Activated T-cell treated with anti-CD3 and anti-CD28 coated beads for 24 hours (primary cell): ENCODE data around the gene SPATA12.
"Not testable (repeated sequence)": the region's sequence is repeated elsewhere in the genome, so short reads cannot be mapped to it uniquely, and the experiment has no call there.

Experiments used
- DNase-seq: peaks from one replicate; pipeline ENCODE4 v3.0.0-alpha.2; 2020; ENCODE audit warnings: low read depth

SPATA12 gene

DNA sequence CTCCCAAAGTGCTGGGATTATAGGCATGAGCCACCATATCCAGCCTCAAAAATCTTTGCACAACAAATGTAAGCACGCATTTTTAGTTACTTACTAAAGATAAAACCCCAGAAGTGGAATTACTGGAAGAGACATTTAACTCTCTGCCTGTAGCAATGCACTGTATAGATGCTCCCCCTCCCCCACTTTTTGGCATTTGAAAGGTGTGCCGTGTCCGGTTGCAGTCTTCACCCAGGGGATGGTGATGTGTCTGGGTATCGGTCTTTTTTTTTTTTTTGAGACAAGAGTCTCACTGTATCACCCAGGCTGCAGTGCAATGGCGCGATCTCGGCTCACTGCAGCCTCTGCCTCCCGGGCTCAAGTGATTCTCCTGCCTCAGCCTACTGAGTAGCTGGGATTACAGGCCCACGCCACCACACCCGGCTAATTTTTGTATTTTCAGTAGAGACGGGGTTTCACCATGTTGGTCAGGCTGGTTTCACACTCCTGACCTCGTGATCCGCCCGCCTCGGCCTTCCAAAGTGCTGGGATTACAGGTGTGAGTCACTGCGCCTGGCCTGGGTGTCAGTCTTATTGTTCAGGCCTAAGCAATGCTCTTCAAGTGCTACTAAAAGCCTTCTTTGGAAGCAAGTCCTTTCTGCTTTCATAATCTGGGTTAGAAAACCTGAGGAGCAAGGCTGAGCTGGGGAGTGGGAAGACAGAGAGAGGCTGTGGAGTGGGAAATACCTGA lies 23.0 kb downstream of the SPATA12 start:
- not testable (repeated sequence) for DNase-seq

GRCh38 chr3:57085211-57085610 lies 24.7 kb downstream of the SPATA12 start:
- DNase-seq = no peak

DNA sequence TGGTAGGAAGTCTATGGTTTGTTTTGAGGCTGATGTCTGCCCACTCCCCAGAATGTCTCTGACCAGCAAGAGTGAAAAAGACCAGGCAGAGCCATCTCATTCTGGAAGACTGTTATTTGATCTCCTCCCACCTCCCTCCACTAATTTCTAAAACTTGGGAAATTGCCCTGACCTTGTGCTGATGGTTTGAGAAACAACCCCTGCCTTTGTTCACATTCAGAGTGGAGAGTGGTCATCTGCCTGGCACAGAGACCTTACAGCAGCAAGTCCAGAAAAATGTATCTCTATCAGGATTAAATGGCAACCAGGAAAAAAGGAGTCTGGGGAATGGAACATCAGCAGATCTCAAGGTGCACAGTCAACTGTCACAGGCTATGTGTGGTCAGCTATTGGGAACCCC lies 25.7 kb downstream of the SPATA12 start:
- no peak for DNase-seq

DNA sequence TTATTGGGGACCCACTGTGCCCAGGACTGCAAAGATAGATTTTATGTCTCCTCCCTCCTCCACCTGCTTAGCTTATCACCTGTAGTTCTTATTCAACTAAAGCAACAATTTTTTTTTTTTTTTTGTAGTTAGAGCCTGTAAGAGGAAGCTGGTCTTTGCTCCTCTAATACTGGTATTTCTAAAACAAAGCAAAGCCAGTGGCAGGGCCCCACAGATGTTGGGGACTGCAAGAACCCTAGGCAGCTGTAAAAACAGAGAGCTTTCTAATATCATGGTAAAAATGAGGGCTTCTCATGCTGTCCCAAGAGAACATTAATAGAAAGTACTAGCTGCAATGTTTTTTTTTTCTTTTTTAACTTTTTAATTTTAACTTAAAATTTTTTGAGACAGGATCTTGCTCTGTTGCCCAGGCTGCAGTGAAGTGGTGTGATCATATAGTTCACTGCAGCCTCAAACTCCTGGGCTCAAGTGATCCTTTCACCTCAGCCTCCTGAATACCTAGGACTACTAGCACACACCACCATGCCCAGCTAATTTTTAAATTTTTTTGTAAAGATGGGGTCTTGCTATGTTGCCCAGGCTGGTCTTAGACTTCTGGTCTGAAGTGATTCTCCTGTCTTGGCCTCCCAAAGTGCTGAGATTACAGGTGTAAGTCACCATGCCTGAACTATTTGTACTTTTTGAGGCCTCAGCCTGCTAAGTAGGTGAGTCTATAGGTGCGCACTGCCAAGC lies 27.1 kb downstream of the SPATA12 start:
- no peak for DNase-seq

GRCh38 chr3:57088503-57088902 lies 28.0 kb downstream of the SPATA12 start:
- DNase-seq = no peak

DNA sequence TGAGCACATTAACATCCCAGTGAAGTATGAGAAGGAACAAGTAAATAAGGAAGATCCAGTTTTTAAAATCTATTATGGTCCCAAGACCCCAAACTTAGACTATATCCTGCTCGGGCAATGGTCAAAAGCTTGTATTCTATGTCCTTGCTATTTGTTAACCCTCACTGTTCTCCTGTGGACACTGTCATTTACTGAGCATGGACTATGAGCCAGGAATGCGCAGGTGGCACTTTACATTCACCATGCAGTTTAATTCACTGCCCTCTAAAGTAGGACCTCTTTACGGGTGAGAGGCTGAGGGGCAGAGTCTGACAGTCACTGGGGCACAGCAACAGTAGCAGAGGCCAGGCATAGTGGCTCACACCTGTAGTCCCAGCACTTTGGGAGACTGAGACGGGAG lies 28.6 kb downstream of the SPATA12 start:
- DNase-seq = no peak

DNA sequence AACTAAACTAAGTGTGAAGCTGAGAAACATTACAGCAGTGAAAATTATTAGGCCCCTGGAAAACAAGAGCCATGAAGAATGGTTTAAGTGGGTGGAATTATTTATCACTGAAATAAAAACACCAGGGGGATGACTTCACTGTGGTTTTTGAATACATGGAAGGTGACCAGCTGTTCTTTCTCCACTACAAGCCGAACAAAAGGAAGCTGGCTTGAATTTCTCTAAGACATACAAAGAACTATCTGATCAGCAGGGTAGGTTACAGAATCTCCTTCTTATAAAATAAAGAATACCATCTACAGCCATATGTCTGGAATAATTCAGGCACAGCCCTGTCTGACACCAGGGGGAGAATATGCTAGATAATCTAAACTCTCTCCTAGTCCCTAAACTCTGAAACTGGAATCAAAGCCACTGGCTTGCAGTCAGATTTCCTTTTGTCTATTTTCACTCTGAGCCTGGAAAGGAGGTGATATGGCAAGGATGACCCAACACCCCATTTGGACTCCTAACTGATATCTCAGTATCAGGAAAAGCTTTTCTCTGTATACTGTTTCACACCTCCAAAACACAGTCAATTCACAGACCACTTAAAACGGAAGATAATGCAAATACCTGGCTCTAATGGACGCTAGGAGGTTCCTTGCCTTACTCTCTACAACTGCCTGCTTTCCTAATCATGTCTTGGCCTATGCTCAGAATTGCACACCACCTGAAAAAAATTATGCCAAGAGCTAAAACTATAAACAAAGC lies 31.2 kb downstream of the SPATA12 start:
- DNase-seq = no peak

GRCh38 chr3:57093489-57093888 lies 33.0 kb downstream of the SPATA12 start:
- DNase-seq = no peak

GRCh38 chr3:57093971-57094535 lies 33.6 kb downstream of the SPATA12 start:
- DNase-seq = no peak

GRCh38 chr3:57094575-57094974 lies 34.1 kb downstream of the SPATA12 start:
- DNase-seq = no peak

DNA sequence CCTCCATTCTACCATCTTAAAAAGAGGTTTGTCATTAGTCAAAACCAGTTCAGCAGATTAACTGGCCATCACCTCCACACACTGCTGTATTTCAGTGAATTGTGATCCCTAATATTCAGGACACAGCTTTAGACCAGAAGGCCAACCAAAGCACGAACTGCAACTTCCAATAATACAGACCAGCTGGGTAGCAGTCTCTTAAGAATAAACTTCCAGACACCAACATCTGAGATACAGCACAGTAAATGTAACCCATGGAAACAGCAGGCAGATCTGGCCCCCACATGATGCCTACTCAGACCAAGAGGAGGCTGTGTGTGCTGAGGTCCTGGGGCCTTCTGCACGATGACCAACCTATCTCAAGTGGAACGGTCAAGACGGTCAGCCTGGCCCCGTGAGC lies 34.9 kb downstream of the SPATA12 start:
- DNase-seq = no peak

DNA sequence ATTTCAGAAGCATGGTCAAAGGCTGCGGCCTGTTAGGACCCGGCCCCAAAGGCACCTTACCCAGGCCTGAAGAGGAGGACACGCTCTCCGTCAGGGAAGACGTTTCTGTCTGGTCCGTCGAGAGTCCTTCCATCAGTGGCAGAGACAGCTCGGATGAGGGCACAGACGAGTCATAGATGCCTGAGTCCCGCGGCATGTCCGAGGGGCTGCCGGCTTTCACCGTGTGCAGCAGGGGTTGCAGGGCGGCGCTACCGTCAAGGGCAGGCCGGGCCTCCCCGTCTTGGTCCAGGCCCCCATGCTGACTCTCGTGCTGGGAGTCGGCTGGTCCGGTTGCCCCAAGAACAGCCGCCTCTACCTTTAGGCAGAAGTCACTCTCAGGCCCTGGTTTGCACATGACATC lies 37.1 kb downstream of the SPATA12 start:
- no peak for DNase-seq

DNA sequence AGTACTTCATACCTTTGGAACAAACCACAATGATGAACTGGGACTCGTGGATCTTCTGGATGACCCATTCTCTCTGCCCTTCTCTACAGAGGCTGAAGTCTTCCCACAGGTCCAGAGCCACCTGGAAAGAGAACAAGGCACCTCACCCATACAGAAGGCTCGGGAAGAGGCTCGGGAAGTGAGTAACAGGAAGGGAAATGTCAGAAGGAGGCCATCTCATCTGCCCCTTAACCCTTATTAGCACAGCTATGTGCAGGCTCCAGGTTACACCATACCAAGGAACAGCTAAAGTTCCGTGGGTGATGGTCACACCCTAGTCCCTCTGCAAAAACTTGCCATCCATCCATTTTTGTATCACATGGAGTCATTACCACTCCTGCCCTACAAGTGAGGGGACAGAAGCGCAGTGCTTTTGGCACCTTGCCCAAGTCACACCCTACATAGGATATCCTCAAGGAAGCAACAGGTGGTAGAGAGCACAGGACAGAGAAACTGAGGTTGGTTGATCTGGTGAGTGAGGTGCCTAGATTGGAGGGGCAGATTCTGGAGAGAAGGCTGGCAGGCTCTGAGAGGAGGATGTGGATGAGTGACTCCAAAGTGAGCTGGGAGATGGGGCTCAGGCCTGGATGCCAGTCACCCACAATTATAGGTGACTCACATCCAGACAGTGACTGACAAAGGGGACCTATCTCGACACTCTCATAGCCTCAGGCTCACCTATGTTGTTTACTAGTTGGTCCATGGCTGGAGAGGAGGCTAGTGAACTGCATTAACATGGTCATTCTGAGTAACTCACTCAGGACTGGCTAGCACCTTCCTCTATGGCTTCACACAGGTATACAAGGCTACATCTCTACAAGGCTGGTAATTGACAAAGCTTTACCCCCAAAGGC lies 38.2 kb downstream of the SPATA12 start:
- no peak for DNase-seq

DNA sequence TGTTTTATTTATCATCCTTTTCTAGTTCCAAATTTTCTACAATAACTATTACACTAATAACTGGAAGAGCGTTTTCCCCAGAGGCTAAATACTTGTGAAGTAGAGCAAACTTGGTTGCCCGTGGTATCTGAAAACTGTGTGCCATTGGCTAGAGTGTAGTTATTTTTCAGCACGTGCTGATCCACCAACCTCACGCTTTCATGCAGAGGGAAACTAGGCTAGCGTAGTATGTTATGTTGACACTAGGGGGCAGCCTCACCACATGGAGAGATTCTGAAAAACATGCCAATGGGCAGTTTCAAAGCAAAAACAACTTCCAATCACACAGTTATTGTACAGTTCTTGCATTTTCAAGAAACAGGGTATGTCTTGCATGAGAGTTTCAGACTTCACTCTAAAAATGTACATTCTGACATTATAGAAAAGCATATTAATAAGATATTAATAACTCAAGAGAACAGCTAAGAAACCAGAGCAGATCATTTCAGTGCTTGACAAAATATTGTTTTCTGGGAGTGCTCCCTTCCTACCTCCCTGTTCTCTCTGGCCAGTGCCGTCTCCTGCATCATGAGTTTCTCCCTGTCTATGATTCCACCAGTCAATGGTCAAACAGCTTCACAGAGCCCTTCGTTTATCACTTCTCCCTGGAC lies 39.7 kb downstream of the SPATA12 start:
- DNase-seq = peak; percentile 64

GRCh38 chr3:57105585-57105984 lies 45.1 kb downstream of the SPATA12 start:
- DNase-seq = no peak

DNA sequence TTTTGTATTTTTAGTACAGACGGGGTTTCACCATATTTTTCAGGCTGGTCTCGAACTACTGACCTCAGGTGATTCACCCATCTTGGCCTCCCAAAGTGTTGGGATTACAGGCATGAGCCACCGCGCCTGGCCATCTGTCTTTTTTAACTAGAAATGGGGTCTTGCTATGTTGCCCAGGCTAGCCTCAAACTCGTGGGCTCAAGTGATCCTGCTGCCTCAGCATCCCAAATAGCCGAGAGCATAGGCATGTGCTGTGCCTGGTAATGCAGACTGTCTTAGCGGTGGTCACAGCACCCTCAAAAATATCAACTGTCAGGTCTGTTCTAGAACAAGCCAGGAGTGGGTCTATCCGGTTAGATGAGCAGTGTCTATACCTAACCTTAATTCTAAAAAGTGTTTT lies 48.2 kb downstream of the SPATA12 start:
- DNase-seq = no peak

DNA sequence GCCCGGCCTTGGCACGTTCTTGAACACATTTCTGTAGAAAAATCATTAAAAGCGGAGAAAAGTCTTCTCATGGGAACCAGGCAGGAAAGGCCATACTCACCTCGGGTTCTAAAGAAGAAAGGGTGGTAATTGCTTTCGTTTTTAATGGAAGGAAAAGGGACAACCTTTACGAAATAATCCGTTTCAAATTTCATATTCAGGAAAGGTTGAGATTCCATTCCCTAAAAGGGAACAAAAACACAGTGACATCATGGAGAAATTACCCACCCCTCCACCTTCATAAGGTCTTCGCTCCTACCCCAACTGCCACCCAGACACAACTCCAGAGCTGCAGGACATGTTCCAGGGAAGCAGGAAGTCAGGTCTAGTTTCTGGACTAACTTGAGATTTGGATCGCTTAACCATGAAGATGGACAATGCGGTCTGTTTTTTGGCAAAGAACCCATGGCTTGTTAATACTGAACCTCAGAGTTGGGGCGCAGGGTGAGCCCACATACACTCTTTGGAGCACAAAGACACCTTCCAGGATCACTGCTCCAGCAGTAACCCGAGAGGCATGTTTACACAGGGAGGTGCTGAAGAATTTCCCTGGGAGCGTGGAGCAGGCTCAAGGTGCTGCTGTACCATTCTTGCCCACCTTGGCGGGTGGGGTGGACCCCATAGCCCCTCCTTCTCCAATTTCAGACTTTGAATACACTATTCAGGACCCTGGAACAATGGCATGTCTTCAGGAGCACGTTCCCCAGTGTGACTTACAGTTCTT lies 49.2 kb downstream of the SPATA12 start:
- DNase-seq = no peak

DNA sequence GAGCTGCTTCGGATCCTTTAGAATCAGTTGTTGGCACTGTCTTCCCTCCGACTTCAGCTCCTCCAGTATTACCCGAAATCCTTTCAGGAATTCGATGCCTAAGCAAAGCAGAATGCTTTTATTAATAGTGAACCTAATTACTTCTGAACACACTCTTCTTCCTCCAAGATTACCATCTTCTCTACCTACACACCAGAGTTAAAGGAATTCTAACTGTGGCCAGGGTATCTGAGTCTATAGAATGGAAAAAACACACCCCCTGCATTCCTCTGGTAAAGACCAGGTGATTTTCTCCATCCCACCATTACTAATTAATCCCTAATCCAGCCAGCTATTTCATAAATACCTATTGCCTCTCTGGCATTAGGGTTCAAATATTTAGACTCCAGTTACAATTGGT lies 49.8 kb downstream of the SPATA12 start:
- no peak for DNase-seq

- no peak for DNase-seq
Measured at GRCh38 chr3:57110798-57111197, 50.3 kb downstream of the SPATA12 start.

DNA sequence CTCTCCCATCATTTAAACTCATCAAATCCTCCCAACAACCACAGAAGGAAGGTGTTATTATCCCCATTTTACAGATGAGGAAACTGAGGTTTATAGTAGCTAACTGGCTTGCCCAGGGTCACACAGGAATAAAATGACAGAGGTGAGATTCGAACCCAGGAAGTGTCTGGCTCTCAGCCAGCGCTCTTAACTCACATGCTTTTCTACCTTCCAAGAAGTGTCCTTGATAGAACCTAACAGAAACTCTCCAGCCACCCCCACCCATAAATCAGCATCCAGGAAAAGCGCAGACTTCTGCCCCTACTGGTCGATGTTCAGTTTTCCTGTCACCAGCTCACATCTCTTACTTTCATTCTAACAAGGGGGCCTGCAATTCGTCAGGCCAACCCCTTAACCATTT lies 51.7 kb downstream of the SPATA12 start:
- no peak for DNase-seq
